ENCODE results near the gene FAM76A. TPM values are rescaled to one million over a fixed set of nuclear protein-coding genes. Genes with fewer than 3 reads are reported as not detected.

FAM76A gene
- total RNA-seq, 1 donor from 2014 or later: 12.7 TPM

DNA sequence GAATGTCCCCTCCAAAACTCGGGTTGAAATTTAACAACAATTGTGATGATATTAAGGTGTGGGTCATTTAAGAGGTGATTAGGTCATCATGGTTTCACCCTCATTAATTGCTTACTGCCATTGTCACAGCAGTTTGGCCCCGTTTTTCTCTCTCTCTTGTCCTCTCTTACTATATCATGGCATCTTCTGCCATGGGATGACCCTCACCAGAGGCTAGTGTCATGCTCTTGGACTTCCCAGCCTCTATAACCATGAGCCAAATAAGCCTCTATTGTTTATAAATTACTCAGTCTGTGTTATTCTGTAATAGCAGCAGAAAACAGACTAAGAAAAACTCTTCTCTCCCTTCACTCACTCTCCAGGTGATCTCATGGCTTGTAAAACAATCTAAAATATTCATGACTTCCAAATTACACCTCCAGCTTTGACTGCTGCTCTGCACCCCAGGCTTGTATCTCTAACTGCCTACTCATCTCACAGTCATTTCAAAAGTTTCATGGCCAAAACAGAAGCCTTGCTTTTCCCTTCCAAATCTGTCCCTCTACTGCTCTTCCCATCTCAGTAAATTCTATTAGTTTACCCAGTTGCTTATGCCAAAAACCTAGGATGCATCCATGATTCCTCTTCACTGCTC is 9.4 kb upstream of the FAM76A start:
- Mint-ChIP-seq H3K27me3 (ENCODE audit: unreplicated experiment) (peaks cover 31% of the 10 kb centered on the region), H3K36me3 (ENCODE audit: unreplicated experiment) (no peaks in the 10 kb centered on the region), H3K4me1 (ENCODE audit: unreplicated experiment) (no peaks in the 10 kb centered on the region), H3K4me3 (ENCODE audit: unreplicated experiment) (no peak overlapping the region), H3K9me3 (ENCODE audit: unreplicated experiment) (peaks cover 6% of the 10 kb centered on the region), H3K27ac (ENCODE audit: unreplicated experiment) (no peak overlapping the region)
- DNase-seq (ENCODE audit: extremely low spot score, unreplicated experiment): no peak
- TF ChIP-seq, protein P1, sequence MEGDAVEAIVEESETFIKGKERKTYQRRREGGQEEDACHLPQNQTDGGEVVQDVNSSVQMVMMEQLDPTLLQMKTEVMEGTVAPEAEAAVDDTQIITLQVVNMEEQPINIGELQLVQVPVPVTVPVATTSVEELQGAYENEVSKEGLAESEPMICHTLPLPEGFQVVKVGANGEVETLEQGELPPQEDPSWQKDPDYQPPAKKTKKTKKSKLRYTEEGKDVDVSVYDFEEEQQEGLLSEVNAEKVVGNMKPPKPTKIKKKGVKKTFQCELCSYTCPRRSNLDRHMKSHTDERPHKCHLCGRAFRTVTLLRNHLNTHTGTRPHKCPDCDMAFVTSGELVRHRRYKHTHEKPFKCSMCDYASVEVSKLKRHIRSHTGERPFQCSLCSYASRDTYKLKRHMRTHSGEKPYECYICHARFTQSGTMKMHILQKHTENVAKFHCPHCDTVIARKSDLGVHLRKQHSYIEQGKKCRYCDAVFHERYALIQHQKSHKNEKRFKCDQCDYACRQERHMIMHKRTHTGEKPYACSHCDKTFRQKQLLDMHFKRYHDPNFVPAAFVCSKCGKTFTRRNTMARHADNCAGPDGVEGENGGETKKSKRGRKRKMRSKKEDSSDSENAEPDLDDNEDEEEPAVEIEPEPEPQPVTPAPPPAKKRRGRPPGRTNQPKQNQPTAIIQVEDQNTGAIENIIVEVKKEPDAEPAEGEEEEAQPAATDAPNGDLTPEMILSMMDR (IDR thresholded peaks at IDR 0.05): no peak

DNA sequence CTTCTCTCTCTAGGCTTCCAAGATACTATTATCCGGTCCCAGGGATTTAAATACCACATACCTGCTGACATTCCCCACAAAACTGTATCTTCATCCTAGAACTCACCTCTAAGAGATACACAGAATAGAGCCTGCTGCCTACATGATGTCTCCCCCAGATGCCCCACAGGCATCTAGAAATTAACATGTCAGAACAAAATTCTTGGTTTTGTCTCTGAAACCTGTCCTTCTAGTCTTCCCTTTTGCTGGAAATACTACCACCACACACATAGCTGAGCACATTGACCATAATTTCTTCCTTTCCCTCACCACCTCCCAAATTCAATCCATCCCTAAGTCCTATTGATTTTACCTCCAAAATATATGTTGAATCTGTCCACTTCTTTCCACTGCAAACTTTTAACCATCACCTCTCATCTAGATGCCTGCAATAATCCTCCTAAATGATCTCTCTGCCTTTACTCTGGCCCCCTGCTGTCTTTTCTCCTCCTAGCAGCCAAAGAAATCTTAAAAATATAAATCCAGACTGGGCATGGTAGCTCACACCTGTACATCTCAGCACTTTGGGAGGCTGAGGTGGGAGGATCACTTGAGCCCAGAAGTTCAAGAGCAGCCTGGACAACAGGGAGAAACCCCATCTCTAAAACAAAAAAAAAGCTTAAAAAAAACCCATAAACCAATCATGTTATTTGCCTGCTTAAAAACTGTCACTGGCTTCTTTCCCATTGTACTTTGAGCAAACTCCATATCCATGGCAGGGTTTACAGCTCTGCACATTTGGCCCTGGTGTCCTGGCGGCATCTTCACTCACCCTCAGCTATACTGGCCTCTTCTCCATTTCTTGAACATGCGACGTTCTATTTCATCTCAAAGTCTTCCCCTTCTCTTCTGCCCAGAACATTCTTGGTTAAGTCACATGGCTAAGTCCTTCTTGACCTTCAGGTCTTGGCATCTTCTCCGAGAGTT is 6.2 kb upstream of the FAM76A start:
- H3K4me1 Mint-ChIP-seq (ENCODE audit: unreplicated experiment): no peaks in the 10 kb centered on the region
- H3K4me3 Mint-ChIP-seq (ENCODE audit: unreplicated experiment): no peak overlapping the region
- no peak overlapping the region for H3K27ac Mint-ChIP-seq (ENCODE audit: unreplicated experiment)
- no peak for DNase-seq (ENCODE audit: extremely low spot score, unreplicated experiment)
- peaks cover 31% of the 10 kb centered on the region for H3K27me3 Mint-ChIP-seq (ENCODE audit: unreplicated experiment)
- peaks cover 6% of the 10 kb centered on the region for H3K9me3 Mint-ChIP-seq (ENCODE audit: unreplicated experiment)
- H3K36me3 Mint-ChIP-seq (ENCODE audit: unreplicated experiment): no peaks in the 10 kb centered on the region
- TF ChIP-seq, protein P1 (IDR thresholded peaks at IDR 0.05): no peak

DNA sequence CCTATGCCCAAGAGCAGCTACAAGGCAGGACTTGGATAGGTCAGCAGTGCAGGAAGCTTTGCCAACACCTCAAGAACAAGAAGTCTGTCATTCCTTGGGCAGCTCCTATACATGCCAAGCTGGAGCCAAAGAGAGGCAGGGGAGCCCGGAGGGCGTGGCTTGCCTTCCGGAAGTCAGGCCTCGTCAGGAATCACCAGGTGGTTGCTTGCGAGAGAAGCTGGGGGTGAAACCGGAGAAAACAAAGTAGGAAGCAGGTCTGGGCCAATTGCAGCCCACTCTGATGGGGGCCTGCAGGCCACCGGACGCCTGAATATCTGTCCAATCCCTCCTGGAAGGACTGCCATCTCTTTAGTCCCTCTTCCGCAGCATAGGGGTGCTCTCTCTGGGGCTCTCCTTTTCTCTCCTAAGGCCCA is 794 bp upstream of the FAM76A start:
- Mint-ChIP-seq H3K4me3 (ENCODE audit: unreplicated experiment) (peak overlapping the region; percentile 74), H3K36me3 (ENCODE audit: unreplicated experiment) (peaks cover 7% of the 10 kb centered on the region), H3K27ac (ENCODE audit: unreplicated experiment) (peak overlapping the region; percentile 99), H3K9me3 (ENCODE audit: unreplicated experiment) (no peaks in the 10 kb centered on the region), H3K27me3 (ENCODE audit: unreplicated experiment) (peaks cover 4% of the 10 kb centered on the region), H3K4me1 (ENCODE audit: unreplicated experiment) (peaks cover 16% of the 10 kb centered on the region)
- TF ChIP-seq, protein P1 (IDR thresholded peaks at IDR 0.05): no peak
- DNase-seq (ENCODE audit: extremely low spot score, unreplicated experiment): no peak

DNA sequence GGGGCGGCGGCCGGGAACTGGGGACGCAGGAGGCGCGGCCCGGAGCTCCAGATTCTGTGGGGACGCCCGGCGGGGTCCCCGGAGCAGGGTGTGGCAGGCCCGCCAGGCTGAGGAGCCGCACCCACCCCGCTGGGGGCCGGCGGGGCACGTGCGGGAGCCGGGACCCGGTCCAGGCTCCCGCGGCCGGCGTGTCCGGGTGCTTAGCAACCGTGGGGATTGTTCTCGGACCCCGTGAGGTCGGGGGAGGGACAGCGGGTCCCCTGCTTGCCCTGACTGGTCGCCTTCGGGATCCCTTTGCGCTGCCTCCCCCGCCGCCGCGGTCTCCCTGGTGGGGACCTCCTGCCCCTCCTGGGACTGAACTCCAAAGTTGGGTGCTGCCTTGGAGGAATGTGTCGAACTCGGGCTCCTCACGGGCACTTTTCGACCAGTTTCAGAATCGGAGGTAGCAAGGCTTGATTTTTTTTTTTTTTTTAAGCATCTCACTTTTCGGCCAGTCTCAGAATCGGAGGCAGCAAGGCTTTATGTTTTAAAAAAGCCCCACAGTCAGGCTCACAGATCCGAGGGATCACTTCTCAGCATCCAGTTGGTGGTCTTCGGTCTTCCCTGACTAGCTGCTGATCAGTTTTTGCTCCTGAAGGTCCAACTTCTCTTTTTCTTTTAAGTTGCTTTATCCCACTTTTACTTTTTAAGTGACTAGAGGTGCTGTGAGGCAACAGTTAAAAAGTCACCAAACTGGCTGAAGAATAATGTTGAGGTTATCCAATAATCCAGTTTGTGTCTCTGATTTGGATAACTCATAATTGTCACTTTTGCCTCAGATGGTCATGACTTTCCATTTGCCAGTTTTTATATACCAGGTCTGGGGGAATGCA is 648 bp downstream of the FAM76A start:
- TF ChIP-seq, protein P1 (IDR thresholded peaks at IDR 0.05): no peak
- Mint-ChIP-seq H3K36me3 (ENCODE audit: unreplicated experiment) (peaks cover 14% of the 10 kb centered on the region), H3K4me1 (ENCODE audit: unreplicated experiment) (peaks cover 16% of the 10 kb centered on the region), H3K9me3 (ENCODE audit: unreplicated experiment) (no peaks in the 10 kb centered on the region), H3K27ac (ENCODE audit: unreplicated experiment) (peak overlapping the region; percentile 88), H3K4me3 (ENCODE audit: unreplicated experiment) (peak overlapping the region; percentile 83), H3K27me3 (ENCODE audit: unreplicated experiment) (no peaks in the 10 kb centered on the region)
- DNase-seq (ENCODE audit: extremely low spot score, unreplicated experiment): peak; percentile 87
